Hematopoietic multipotent progenitor cell treated with erythropoietin and hydrocortisone succinate and interleukin-3 and kit ligand, for 15 days (in vitro differentiated cells): ENCODE data around the gene PLEKHA7.
"Not testable (repeated sequence)": the region's sequence is repeated elsewhere in the genome, so short reads cannot be mapped to it uniquely, and the experiment has no call there.

Source experiments
- DNase-seq: peaks from one replicate; pipeline ENCODE4 v3.0.0-alpha.2; 2015; ENCODE audit warnings: low spot score

The PLEKHA7 gene

GRCh38 chr11:16976379-16976778, 37.8 kb downstream of the PLEKHA7 start:
- no peak for DNase-seq

- DNase-seq: no peak
These were observed 38.3 kb downstream of the PLEKHA7 start for GRCh38 chr11:16975906-16976305.

GRCh38 chr11:16973338-16973964, 40.8 kb downstream of the PLEKHA7 start:
- DNase-seq: no peak

- DNase-seq: no peak
These were observed 44.9 kb downstream of the PLEKHA7 start for GRCh38 chr11:16969010-16969999.

- DNase-seq: no peak
These were observed 46.0 kb downstream of the PLEKHA7 start for GRCh38 chr11:16968196-16968595.

GRCh38 chr11:16966930-16967671, 47.1 kb downstream of the PLEKHA7 start:
- no peak for DNase-seq

GRCh38 chr11:16964501-16964900, 49.7 kb downstream of the PLEKHA7 start:
- DNase-seq: no peak

- DNase-seq: no peak
These were observed 50.8 kb downstream of the PLEKHA7 start for GRCh38 chr11:16963316-16963876.

GRCh38 chr11:16962589-16962988, 51.6 kb downstream of the PLEKHA7 start:
- not testable (repeated sequence) for DNase-seq

GRCh38 chr11:16962146-16962545, 52.1 kb downstream of the PLEKHA7 start:
- DNase-seq: no peak

GRCh38 chr11:16960250-16960649, 54.0 kb downstream of the PLEKHA7 start:
- no peak for DNase-seq

- no peak for DNase-seq
These were observed 54.6 kb downstream of the PLEKHA7 start for GRCh38 chr11:16959602-16960001.

GRCh38 chr11:16958833-16959232, 55.4 kb downstream of the PLEKHA7 start:
- no peak for DNase-seq

GRCh38 chr11:16956538-16957153, 57.6 kb downstream of the PLEKHA7 start:
- DNase-seq: no peak

- DNase-seq: no peak
These were observed 60.6 kb downstream of the PLEKHA7 start for GRCh38 chr11:16953663-16954062.

GRCh38 chr11:16946477-16947282, 67.5 kb downstream of the PLEKHA7 start:
- DNase-seq: no peak

GRCh38 chr11:16945671-16946469, 68.3 kb downstream of the PLEKHA7 start:
- DNase-seq: no peak

GRCh38 chr11:16942911-16943310, 71.3 kb downstream of the PLEKHA7 start:
- DNase-seq: no peak

- DNase-seq: no peak
These were observed 71.9 kb downstream of the PLEKHA7 start for GRCh38 chr11:16942342-16942741.

GRCh38 chr11:16941935-16942334, 72.3 kb downstream of the PLEKHA7 start:
- DNase-seq: no peak
